AG04450 (cell line): ENCODE measurements around the gene MLYCD. TPM values are rescaled to one million over a fixed set of nuclear protein-coding genes. Genes with fewer than 3 reads are reported as not detected.

Experiments
- CTCF ChIA-PET: fragments of 300-600, 350-600 bp; formaldehyde crosslinking; extraction: SDS; loops from one replicate; lab custom pipeline; 2022; ENCODE audit warnings: antibody characterized with exemption, inconsistent platforms; lab: Charles Lee
- POLR2A ChIA-PET: fragments of 350-600 bp; formaldehyde crosslinking; extraction: SDS; loops from one replicate; lab custom pipeline; 2021; ENCODE audit warnings: antibody characterized with exemption, inconsistent platforms; lab: Yijun Ruan, JAX
- DNase-seq: peaks from one replicate; pipeline ENCODE4 v3.0.0-alpha.2; 2011; ENCODE audit warnings: low read depth, low spot score
- H3K27ac ChIP-seq: one replicate; pipeline ENCODE4 v1.5.1; 2012; ENCODE audit warnings: low read depth, low read length, control low read depth
- H3K27me3 ChIP-seq: one replicate; pipeline ENCODE4 v1.6.0; 2012; ENCODE audit warnings: low read length; ENCODE audit not compliant: control insufficient read depth, insufficient read depth
- H3K4me3 ChIP-seq: 2 replicates; pipeline ENCODE4 v1.5.1; 2011; ENCODE audit warnings: mild to moderate bottlenecking, low read depth, low read length, control low read depth
- H3K9me3 ChIP-seq: 2 replicates; pipeline ENCODE4 v1.5.1; 2012; ENCODE audit warnings: low read length; ENCODE audit not compliant: control insufficient read depth, insufficient read depth
- polyA plus RNA-seq: library from polyadenylated mRNA; depleted of rRNA; stranded (reverse); fragments of >200 nt; gene quantifications from 2 replicates; pipeline ENCODE4 v1.2.3, GENCODE V29; 2011
- TF ChIP-seq, protein P1 (sequence below): IDR thresholded peaks from 2 replicates; pipeline ENCODE4 v1.5.1; 2011; ENCODE audit warnings: low read depth, low read length, control low read depth, inconsistent platforms

The MLYCD gene
- polyA plus RNA-seq, 1 experiment = 2.0 TPM

DNA sequence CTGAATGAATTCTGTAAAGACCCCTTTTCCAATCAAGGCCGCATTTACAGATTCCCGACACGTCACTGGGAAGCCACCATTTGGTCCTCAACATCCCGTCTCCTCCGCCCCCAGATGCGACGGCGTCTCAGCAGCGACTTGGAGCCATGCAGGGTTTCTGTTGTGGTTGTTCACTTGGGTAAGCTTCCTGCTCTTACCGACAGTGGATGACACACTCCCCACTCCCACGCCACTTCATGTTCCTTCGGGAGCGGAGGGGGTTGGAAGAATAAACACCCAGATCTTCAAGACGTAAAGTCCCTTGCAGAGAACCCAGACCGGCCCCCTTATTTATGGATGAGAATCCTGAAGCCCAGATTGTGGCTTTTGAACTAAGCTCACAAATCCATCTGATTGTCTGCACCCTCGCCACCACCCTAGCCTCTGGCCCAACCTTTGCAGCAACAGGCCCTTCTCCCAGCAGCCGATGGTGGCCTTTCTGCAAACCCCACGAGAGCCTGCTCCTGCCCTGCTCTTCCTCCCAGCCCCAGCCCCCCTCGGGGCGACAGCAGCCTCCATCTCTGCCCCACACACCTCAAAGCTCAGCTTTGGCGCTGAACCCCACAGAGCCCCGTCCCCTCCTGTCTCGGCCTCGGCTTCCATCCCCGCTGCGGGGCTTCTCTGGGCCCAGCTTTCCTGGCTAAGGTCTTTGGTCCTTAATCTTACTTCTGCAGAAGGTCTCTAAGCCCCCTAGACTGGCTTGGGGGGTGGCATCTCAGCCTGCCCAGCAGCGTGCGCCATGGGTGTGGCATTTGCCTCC, 35.2 kb downstream of the MLYCD start:
- DNase-seq = no peak
- no peaks in the 10 kb centered on the region; the same call in 1 of the 2 replicates for H3K9me3 ChIP-seq
- H3K4me3 ChIP-seq = no peak overlapping the region
- TF ChIP-seq, protein P1, sequence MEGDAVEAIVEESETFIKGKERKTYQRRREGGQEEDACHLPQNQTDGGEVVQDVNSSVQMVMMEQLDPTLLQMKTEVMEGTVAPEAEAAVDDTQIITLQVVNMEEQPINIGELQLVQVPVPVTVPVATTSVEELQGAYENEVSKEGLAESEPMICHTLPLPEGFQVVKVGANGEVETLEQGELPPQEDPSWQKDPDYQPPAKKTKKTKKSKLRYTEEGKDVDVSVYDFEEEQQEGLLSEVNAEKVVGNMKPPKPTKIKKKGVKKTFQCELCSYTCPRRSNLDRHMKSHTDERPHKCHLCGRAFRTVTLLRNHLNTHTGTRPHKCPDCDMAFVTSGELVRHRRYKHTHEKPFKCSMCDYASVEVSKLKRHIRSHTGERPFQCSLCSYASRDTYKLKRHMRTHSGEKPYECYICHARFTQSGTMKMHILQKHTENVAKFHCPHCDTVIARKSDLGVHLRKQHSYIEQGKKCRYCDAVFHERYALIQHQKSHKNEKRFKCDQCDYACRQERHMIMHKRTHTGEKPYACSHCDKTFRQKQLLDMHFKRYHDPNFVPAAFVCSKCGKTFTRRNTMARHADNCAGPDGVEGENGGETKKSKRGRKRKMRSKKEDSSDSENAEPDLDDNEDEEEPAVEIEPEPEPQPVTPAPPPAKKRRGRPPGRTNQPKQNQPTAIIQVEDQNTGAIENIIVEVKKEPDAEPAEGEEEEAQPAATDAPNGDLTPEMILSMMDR = no peak
- H3K27ac ChIP-seq = no peak overlapping the region
- CTCF ChIA-PET = no interaction called here
- H3K27me3 ChIP-seq = peaks cover 2% of the 10 kb centered on the region
- POLR2A ChIA-PET = no interaction called here

DNA sequence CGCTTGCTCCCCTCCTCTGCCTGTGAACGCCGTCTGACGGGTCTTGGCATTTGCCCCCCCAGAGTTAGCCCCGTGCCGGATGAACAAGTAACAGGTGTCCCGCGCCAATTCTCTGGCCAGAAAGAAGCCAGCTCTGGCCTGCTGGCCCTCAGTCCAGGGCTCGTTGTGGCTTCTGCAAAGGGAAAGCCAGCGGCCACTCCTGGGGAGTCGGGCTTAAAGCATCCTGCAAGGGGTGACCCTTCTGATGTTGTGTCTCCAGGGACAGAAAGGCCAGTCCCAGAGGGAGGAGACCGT, 35.7 kb downstream of the MLYCD start:
- POLR2A ChIA-PET = no interaction called here
- Histone ChIP-seq H3K27me3 (peaks cover 2% of the 10 kb centered on the region), H3K27ac (no peak overlapping the region), H3K9me3 (no peaks in the 10 kb centered on the region; the same call in 1 of the 2 replicates), H3K4me3 (no peak overlapping the region)
- DNase-seq = no peak
- TF ChIP-seq, protein P1 = no peak
- CTCF ChIA-PET = no interaction called here

DNA sequence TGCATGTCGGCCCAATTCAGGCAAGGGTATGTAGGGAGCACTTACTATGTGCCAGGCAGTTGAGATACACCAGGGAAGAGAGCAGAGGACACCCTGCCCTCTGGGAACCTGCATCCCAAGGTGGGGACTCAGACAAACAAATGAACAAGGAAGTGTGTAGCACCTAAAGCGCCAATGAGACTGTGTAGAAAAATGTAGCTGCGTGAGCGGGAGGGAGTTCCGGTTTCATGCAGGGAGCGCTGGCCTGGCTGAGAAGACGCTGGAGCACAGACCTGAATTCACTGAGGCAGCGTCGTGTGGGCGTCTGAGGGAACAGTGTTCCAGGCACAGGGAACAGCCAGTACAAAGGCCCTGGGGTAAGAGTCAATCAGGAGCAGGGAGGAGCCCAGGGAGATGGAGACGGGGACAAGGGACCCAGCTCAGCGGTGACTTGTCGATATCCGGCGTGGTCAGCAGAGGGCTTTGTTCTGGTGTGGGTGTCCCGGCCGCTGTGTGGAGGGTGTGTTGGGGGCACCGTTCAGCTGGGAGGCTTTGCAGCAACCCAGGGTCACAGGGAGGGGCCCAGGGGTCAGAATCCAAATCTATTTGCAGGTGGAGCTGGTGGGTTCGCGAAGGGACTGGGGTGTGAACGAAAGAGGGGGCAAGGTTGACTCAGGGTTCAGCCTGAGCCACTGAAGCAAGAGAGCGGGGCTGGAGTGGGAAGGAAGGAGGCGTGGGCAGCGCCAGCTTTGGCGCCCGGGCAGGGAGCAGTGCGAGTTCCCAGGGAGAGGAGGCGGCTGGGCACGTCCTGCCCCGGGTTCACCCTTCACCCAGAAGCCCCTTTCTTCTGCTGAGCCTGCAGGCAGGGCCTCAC, 36.3 kb downstream of the MLYCD start:
- TF ChIP-seq, protein P1 = no peak
- DNase-seq = no peak
- Histone ChIP-seq H3K27me3 (peaks cover 2% of the 10 kb centered on the region), H3K4me3 (no peak overlapping the region), H3K9me3 (no peaks in the 10 kb centered on the region; the same call in 1 of the 2 replicates), H3K27ac (no peak overlapping the region)
- CTCF ChIA-PET = interaction anchor here (0.6 kb wide), 1 partner anchor 373 kb away, joined by 4 read pairs; no protein-coding TSS in a partner anchor
- POLR2A ChIA-PET = no interaction called here

DNA sequence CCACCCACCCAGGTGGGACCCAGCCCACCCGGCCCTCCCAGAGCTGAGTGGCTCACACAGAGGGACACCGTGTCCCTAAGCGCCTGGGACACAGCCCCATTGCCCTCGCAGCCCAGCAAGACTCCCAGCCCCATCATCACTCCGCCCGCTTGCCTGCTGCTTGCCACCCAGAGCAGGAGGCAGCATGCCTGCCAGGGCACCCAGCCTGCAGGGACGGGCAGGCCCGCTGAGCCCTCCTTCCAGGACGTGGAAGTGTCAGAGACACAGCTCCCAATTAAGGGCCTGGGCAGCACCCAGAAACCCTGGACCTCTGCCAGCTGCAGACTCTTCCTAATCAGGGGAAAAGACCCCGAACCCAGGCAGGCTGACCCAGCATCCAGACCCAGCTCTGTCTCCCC, 36.9 kb downstream of the MLYCD start:
- TF ChIP-seq, protein P1 = no peak
- CTCF ChIA-PET = interaction anchor here (0.6 kb wide), 1 partner anchor 372 kb away, joined by 4 read pairs; no protein-coding TSS in a partner anchor
- Histone ChIP-seq H3K27ac (no peak overlapping the region), H3K4me3 (no peak overlapping the region), H3K9me3 (no peaks in the 10 kb centered on the region; the same call in 1 of the 2 replicates), H3K27me3 (peaks cover 2% of the 10 kb centered on the region)
- DNase-seq = no peak
- POLR2A ChIA-PET = no interaction called here
